Smooth muscle cell of the brain vasculature (primary cell): Measurements from ENCODE around the gene ARSB.
"Not testable (repeated sequence)": the region's sequence is repeated elsewhere in the genome, so short reads cannot be mapped to it uniquely, and the experiment has no call there.

ENCODE experiments used
- DNase-seq: peaks from one replicate; pipeline ENCODE4 v3.0.0-alpha.2; 2012; ENCODE audit warnings: low read depth, low spot score

The ARSB gene

DNA sequence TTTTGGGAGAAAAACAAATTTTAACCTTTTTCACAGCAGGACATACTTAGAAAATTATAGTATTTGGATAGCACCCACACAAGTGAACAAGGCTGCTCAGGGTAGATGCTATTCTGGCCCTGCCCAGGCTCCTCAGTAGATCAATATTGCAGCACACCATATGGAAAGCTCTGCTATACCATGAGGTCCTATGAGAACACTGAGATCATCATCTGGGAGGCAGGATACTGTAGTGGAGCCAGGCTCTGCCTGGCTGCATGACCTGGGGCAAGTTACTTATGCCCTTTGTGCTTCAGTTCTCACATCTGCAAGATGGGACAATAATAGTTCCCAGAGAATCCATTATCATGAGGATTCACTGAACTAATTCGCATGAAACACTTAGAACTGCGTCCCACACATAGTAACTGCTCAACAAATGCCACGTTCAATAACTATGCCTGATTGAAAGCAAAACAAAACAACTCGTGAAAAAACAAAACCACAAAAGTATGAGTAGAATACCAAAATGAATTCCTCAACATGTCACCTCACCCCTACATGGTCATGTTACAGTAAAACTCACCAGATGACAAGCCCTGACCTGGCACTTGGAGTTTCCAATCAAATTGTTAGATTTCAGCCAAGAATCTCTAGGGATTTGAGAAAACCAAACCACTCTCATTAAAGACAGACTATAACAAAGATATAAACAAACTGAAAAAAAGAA, 31.9 kb downstream of the ARSB start:
- DNase-seq, result no peak

- DNase-seq, result peak; percentile 98
Measured at GRCh38 chr5:78930721-78931120, 54.4 kb downstream of the ARSB start.

GRCh38 chr5:78929833-78930232, 55.3 kb downstream of the ARSB start:
- no peak for DNase-seq

DNA sequence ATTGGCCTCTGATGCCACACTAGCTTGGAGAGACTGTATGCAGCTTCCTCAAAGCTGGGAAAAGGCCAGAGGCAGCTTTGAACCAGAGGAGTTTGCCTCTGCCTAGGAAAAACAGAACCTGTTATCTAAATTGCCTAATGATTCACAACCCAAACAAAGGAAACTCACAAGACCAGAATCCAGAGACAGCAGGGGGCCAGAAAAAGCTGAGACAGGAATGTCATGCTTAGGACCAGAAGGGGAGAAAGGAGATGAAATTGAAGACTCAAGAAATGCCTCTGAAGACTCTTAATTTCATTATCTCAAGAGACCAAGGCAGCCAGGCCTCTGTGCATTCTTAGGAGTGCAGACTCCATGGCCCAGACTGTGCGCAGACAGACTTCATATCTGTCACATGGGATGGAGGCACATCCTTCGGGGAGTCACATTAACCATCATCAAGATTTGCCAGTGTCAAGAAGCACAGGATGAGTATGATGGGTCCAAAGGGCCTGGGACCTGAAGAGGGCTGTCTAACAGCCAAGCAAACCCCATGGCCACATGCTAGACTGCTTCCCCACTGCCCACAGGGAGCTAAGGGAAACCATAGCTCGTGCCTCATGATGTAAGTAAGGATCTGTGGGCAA, 57.3 kb downstream of the ARSB start:
- DNase-seq, result peak; percentile 80

DNA sequence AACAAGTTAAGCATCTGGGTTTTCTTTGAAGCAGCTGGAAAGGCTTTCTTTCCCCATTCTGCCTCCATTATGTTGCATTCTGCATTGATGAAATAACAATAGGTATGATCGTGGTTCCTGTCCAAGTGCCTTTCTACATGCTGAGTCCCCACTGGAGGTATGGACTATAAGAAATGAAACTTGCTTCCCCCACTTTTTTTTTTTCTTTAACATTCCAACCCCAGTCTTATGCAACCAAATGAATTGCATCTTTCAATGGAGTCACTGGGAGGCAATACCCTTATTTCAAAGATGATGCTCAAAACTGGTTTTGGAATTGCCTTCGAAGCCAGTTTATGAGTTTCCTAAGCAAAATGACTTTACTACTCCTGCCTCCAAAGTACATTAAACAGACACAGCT, 58.9 kb downstream of the ARSB start:
- DNase-seq, result no peak

DNA sequence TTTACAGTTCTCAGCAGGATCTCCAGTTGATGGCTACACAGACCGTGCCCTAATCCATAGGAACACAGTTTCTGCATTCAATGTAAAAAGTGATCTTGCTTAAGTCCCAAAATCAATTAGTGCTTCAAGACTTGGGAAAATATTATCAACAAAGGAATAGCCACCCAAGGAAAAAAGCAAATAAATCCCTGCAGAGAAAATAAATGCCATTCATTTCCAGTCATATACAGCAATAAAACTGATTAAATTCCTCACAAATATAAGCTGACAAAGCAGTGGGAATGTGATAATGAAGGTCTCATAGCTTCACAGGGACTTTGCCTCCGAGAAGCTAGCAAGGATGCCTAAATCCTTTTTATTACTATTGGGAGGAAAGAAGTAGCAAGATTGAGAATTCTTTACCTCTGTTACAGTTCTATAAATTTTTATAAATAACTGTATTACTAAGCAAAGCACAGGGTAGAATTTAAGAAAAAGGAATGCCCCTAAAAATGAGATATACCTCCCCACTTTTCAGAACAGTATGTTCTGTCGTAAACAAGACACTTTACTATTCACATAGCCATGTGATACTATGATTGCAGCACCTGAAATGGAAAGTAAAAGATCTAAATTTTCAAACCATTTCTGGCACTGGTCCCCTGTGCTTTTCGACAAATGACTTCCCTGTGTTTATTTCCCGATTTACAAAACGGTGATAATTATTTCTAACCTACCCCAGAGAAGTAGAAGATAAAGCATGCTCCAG, 59.8 kb downstream of the ARSB start:
- DNase-seq, result no peak

- no peak for DNase-seq
Measured at GRCh38 chr5:78923622-78923970, 61.5 kb downstream of the ARSB start.

DNA sequence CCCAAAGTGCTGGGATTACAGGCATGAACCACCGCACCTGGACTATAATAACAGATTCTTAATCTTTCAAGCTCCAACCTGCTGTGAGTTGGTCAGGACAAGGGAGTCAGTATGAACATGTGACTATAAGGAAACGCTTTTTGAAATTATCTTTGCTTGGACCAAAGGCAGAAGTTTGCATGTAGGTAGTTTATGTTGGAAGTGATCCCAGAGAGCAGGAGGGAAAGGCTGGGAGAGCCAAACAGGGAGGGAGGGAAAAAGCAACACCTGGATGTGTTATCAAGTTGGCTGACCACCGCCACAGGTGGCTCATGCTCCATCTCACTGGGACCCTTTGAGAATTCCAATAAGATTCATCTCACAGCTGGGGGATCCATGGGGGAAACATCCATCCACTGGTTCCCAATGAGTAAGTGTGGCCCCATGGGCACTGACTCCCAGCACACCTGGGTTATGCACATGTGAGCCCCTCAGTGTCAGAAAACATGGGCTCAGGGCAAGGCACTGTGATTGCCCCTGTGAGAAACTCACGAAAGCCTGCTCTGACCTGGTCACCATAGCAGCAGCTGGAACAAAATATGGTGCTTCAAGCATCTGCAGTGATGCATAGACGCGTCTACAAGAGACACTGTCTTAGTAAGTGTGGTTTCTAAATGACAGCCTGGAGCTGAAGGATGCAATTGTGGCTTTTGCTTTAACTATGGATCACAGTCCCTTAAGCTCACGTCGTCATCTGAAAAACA, 62.1 kb downstream of the ARSB start:
- no peak for DNase-seq

- DNase-seq, result no peak
Measured at GRCh38 chr5:78920604-78921003, 64.5 kb downstream of the ARSB start.

- DNase-seq, result no peak
Measured at GRCh38 chr5:78919796-78920195, 65.3 kb downstream of the ARSB start.

DNA sequence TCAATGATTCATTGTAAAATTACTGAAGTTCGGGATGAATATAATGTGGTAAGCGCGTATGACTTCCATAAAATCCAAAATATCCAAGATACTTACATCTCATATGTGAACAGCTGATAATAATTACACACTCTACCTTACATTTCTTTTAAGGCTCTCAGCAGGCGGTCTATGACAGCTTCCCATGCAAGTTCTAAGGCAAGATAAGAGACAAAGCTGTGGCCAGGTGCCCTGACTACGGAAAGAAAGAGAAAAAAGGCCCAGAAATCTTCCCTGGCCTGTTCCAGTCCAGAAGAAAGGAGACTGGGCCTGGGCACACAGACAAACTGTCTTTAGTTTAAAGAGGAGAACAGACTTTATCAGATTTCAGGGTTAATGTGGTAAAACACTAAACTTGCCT, 69.1 kb downstream of the ARSB start:
- no peak for DNase-seq

DNA sequence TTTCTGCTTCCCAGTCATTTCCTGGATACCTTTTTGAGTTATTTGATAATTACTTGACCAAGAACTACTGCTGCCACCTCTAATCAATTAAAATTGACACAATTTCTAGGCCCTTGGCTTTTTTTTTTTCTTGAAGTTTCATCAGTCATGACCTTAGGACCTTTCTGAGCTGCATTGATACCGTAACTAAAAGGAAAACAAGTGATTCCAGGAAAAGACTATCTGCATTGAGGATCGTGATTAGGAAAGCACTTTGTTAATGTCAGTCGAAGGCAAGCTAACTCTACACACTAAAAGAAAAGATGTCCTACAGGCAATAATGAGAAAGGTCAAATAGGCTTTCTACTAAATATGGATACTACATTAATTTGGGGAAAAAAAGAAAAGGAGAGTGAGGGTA, 69.9 kb downstream of the ARSB start:
- no peak for DNase-seq

GRCh38 chr5:78912811-78913210, 72.3 kb downstream of the ARSB start:
- no peak for DNase-seq

- DNase-seq, result no peak
Measured at GRCh38 chr5:78912085-78912771, 72.9 kb downstream of the ARSB start.

GRCh38 chr5:78909224-78909983, 75.7 kb downstream of the ARSB start:
- DNase-seq, result not testable (repeated sequence)

- peak; percentile 51 for DNase-seq
Measured at GRCh38 chr5:78908173-78909061, 76.7 kb downstream of the ARSB start.

GRCh38 chr5:78907255-78907891, 77.7 kb downstream of the ARSB start:
- peak; percentile 91 for DNase-seq

- DNase-seq, result no peak
Measured at GRCh38 chr5:78905084-78905938, 79.8 kb downstream of the ARSB start.
